ENCODE results near the gene GGCT.

DNA sequence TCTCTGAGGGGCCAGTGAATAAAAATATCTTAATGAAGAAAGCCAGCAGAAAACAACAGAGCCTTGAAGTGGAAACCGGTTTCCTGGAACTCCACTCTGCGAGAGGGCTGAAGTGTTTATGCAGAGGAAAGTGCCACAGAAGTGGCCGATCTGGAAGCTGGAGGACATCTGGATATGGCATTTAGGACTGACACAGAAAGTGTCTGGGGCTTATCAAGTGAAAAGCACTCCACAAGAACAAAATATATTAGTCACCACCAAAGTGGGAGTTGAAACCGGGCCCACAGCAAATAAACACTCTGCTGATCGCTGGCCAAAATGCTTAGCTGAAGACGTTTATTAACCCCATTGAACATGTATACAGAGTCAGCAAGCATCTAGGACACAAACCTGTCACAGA lies 33.9 kb downstream of the GGCT start:
- TF ChIP-seq FOXS1 (CRISPR knock-in tag; IDR thresholded peaks at IDR 0.05) = no peak
- no peak for TF ChIP-seq CTCF (IDR thresholded peaks at IDR 0.05)
- no peak for TF ChIP-seq REST (IDR thresholded peaks at IDR 0.05)
- TF ChIP-seq POLR2AphosphoS2 (conservative IDR thresholded peaks at IDR 0.05; ENCODE audit: low read length) = no peak
- no peak for TF ChIP-seq EP300 (IDR thresholded peaks at IDR 0.05)
- TF ChIP-seq JUNB (IDR thresholded peaks at IDR 0.05) = no peak
- TF ChIP-seq RCOR1 (IDR thresholded peaks at IDR 0.05; ENCODE audit: low read depth, low read length) = no peak
- no peak for TF ChIP-seq SREBF2 (IDR thresholded peaks at IDR 0.05)

All from A549 (cell line).